HFFc6 (cell line): ENCODE results near the gene USP6NL. TPM values are rescaled to one million over a fixed set of nuclear protein-coding genes. Genes with fewer than 3 reads are reported as not detected.

Experiments
- DNase-seq: peaks from one replicate; pipeline ENCODE4 v3.0.0-alpha.2; 2018
- H3K27ac Mint-ChIP-seq: 2 replicates; pipeline ENCODE4 v1.8.0; 2020; ENCODE audit warnings: mild to moderate bottlenecking, mixed read lengths
- H3K27me3 Mint-ChIP-seq: 2 replicates; pipeline ENCODE4 v1.8.0; 2021; ENCODE audit warnings: mild to moderate bottlenecking, moderate library complexity, mixed read lengths; ENCODE audit not compliant: insufficient read depth
- H3K36me3 Mint-ChIP-seq: 2 replicates; pipeline ENCODE4 v1.8.0; 2021; ENCODE audit warnings: low read depth, mixed read lengths
- H3K4me1 Mint-ChIP-seq: 2 replicates; pipeline ENCODE4 v1.8.0; 2020; ENCODE audit warnings: low read depth, mixed read lengths
- H3K4me3 Mint-ChIP-seq: 2 replicates; pipeline ENCODE4 v1.8.0; 2020; ENCODE audit warnings: mild to moderate bottlenecking, moderate library complexity, mixed read lengths
- H3K9me3 Mint-ChIP-seq: 2 replicates; pipeline ENCODE4 v1.8.0; 2020; ENCODE audit warnings: mild to moderate bottlenecking, mixed read lengths
- CTCF ChIP-seq: fragments of 200-600 bp; sonication (generic); IDR thresholded peaks from 2 replicates; pipeline ENCODE4 v1.5.0; 2021; ENCODE audit warnings: antibody characterized with exemption, mild to moderate bottlenecking
- total RNA-seq, 6 experiments: library from RNA; stranded (reverse); fragmentation: NEBNext Ultra II Directional; extraction: Animal tissue kit (Norgen Biotek cat#: 25700); gene quantifications; 2 replicates in 1 of 6; 3 replicates in 5 of 6; pipeline ENCODE4 v1.2.3, GENCODE V29; 2021

The USP6NL gene
- total RNA-seq, 6 experiments from 2014 or later = 9.8 to 13.3 (median 11.8) TPM

GRCh38 chr10:11539191-11539868 lies 72.1 kb downstream of the USP6NL start:
- Mint-ChIP-seq H3K9me3 (no peaks in the 10 kb centered on the region), H3K27me3 (no peaks in the 10 kb centered on the region; the same call in 1 of the 2 replicates), H3K4me1 (peaks cover 17% of the 10 kb centered on the region), H3K27ac (peak overlapping the region; percentile 8; the same call in 1 of the 2 replicates), H3K36me3 (no peaks in the 10 kb centered on the region), H3K4me3 (no peak overlapping the region)
- TF ChIP-seq CTCF = no peak
- DNase-seq = peak; percentile 18

- TF ChIP-seq CTCF = no peak
- H3K36me3 Mint-ChIP-seq = no peaks in the 10 kb centered on the region
- no peaks in the 10 kb centered on the region; the same call in 1 of the 2 replicates for H3K27me3 Mint-ChIP-seq
- DNase-seq = no peak
- peaks cover 22% of the 10 kb centered on the region for H3K4me1 Mint-ChIP-seq
- no peaks in the 10 kb centered on the region for H3K9me3 Mint-ChIP-seq
- no peak overlapping the region for H3K4me3 Mint-ChIP-seq
- peak overlapping the region; percentile 8; the same call in 1 of the 2 replicates for H3K27ac Mint-ChIP-seq
Observed at GRCh38 chr10:11538834-11539190, 72.6 kb downstream of the USP6NL start.

- Mint-ChIP-seq H3K4me3 (no peak overlapping the region), H3K27me3 (no peaks in the 10 kb centered on the region; the same call in 1 of the 2 replicates), H3K4me1 (peaks cover 33% of the 10 kb centered on the region), H3K27ac (no peak overlapping the region), H3K9me3 (no peaks in the 10 kb centered on the region), H3K36me3 (no peaks in the 10 kb centered on the region)
- TF ChIP-seq CTCF = no peak
- DNase-seq = no peak
Observed at GRCh38 chr10:11536228-11536627, 75.2 kb downstream of the USP6NL start.

GRCh38 chr10:11535346-11535959 lies 76.0 kb downstream of the USP6NL start:
- Mint-ChIP-seq H3K36me3 (no peaks in the 10 kb centered on the region), H3K4me1 (peaks cover 32% of the 10 kb centered on the region), H3K27ac (no peak overlapping the region), H3K27me3 (no peaks in the 10 kb centered on the region; the same call in 1 of the 2 replicates), H3K4me3 (no peak overlapping the region), H3K9me3 (no peaks in the 10 kb centered on the region)
- TF ChIP-seq CTCF = no peak
- DNase-seq = no peak

- no peak overlapping the region for H3K4me3 Mint-ChIP-seq
- DNase-seq = no peak
- no peaks in the 10 kb centered on the region; the same call in 1 of the 2 replicates for H3K27me3 Mint-ChIP-seq
- no peaks in the 10 kb centered on the region for H3K36me3 Mint-ChIP-seq
- peak; percentile 53 for TF ChIP-seq CTCF
- peaks cover 27% of the 10 kb centered on the region for H3K4me1 Mint-ChIP-seq
- no peaks in the 10 kb centered on the region for H3K9me3 Mint-ChIP-seq
- H3K27ac Mint-ChIP-seq = no peak overlapping the region
Observed at GRCh38 chr10:11533328-11533781, 78.1 kb downstream of the USP6NL start.
